Fibroblast of skin of left biceps (primary cell): ENCODE measurements around the gene ADGRF1.
A peak's percentile ranks its signal among the peaks of the same experiment; 100 is the strongest.
"Not testable (repeated sequence)": the region's sequence is repeated elsewhere in the genome, so short reads cannot be mapped to it uniquely, and the experiment has no call there.

ENCODE experiments used
- DNase-seq, 2 experiments: peaks; one replicate each; pipeline ENCODE4 v3.0.0-alpha.2; 2013; ENCODE audit warnings: low read depth in 2 of 2

ADGRF1 gene

GRCh38 chr6:47023573-47023972 lies 18.6 kb downstream of the ADGRF1 start:
- DNase-seq: no peak

GRCh38 chr6:47022191-47022590 lies 19.9 kb downstream of the ADGRF1 start:
- DNase-seq: no peak

- no peak for DNase-seq
Measured at GRCh38 chr6:47019941-47020340, 22.2 kb downstream of the ADGRF1 start.

GRCh38 chr6:47016909-47017308 lies 25.2 kb downstream of the ADGRF1 start:
- DNase-seq: no peak

- no peak for DNase-seq
Measured at GRCh38 chr6:47016261-47016660, 25.9 kb downstream of the ADGRF1 start.

GRCh38 chr6:47014401-47014800 lies 27.7 kb downstream of the ADGRF1 start:
- no peak for DNase-seq

- no peak for DNase-seq
Measured at GRCh38 chr6:47009583-47009982, 32.5 kb downstream of the ADGRF1 start.

GRCh38 chr6:47008397-47008763 lies 33.8 kb downstream of the ADGRF1 start:
- no peak for DNase-seq

- DNase-seq: no peak
Measured at GRCh38 chr6:47007657-47008396, 34.3 kb downstream of the ADGRF1 start.

- DNase-seq: no peak
Measured at GRCh38 chr6:47005486-47005885, 36.6 kb downstream of the ADGRF1 start.

- DNase-seq: no peak
Measured at GRCh38 chr6:47004463-47004862, 37.7 kb downstream of the ADGRF1 start.

GRCh38 chr6:47000842-47001241 lies 41.3 kb downstream of the ADGRF1 start:
- DNase-seq: no peak

GRCh38 chr6:46998436-46999017 lies 43.6 kb downstream of the ADGRF1 start:
- no peak for DNase-seq

- DNase-seq: no peak
Measured at GRCh38 chr6:46997646-46998045, 44.5 kb downstream of the ADGRF1 start.

GRCh38 chr6:46996860-46997641 lies 45.1 kb downstream of the ADGRF1 start:
- DNase-seq: no peak

- DNase-seq: no peak
Measured at GRCh38 chr6:46994933-46995332, 47.2 kb downstream of the ADGRF1 start.

GRCh38 chr6:46993846-46994245 lies 48.3 kb downstream of the ADGRF1 start:
- peak; percentile 5 to 8 for DNase-seq

- DNase-seq: not testable (repeated sequence)
Measured at GRCh38 chr6:46992391-46992790, 49.7 kb downstream of the ADGRF1 start.

GRCh38 chr6:46990818-46991510 lies 51.2 kb downstream of the ADGRF1 start:
- DNase-seq: peak in 1 of 2 experiments; percentile 1

- no peak for DNase-seq
Measured at GRCh38 chr6:46990031-46990644, 52.0 kb downstream of the ADGRF1 start.

- no peak for DNase-seq
Measured at GRCh38 chr6:46989398-46989797, 52.7 kb downstream of the ADGRF1 start.

GRCh38 chr6:46985943-46986342 lies 56.2 kb downstream of the ADGRF1 start:
- DNase-seq: no peak
